HG02870 (cell line): ENCODE results near the gene TFF1.
"Not testable (repeated sequence)": the region's sequence is repeated elsewhere in the genome, so short reads cannot be mapped to it uniquely, and the experiment has no call there.

ENCODE experiments used
- ATAC-seq: cut with Tn5 transposase; IDR thresholded peaks from one replicate; pipeline ENCODE4 v1.9.1; 2021; ENCODE audit warnings: mild to moderate bottlenecking, moderate library complexity; ENCODE audit not compliant: unreplicated experiment

TFF1 gene

GRCh38 chr21:42366292-42367010, at the start of gene TFF1:
Gene TFF1, minus strand, starts transcription at chr21:42366535. Its CDS starts 40 bp downstream, at chr21:42366495.
- no peak for ATAC-seq

GRCh38 chr21:42414928-42415769, 48.8 kb upstream of the TFF1 start:
- ATAC-seq, result peak; percentile 86

DNA sequence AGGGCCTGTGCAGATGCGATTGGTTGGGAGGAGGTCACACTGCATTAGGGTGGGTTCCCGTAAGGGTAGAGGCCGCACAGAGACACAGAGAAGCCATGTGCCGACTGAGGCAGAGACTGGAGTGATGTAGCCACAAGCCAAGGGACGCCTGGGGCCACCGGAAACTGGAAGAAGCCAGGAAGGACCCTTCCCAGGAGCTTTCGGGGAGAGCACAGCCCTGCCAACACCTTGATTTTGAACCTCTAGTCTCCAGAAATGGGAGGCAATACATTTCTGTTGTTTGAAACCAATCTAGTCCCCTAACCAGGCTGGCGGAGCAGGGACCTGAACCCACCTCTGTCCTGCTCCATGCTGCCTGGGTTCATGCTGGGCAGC, 48.2 kb upstream of the TFF1 start:
- no peak for ATAC-seq

GRCh38 chr21:42414066-42414465, 47.7 kb upstream of the TFF1 start:
- ATAC-seq, result no peak

DNA sequence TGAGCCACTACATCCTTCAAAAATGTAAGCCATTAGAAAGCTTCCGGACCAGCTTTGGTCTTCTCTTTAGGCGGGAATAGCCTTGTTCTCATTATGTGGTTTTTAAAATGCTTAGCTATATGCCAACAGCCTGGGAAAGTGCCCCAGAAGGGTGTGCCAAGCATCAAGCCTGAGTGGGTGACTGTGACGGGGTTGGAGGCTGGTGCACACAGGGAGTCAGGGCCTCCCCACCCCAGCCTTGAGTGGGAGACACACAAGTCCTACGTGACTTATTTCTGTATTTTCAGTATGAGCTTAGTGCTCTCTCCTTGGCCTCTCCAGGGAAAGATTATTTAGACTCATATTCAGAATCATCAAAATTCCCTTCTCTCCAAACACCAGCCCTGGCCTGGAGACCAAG, 47.2 kb upstream of the TFF1 start:
- no peak for ATAC-seq

DNA sequence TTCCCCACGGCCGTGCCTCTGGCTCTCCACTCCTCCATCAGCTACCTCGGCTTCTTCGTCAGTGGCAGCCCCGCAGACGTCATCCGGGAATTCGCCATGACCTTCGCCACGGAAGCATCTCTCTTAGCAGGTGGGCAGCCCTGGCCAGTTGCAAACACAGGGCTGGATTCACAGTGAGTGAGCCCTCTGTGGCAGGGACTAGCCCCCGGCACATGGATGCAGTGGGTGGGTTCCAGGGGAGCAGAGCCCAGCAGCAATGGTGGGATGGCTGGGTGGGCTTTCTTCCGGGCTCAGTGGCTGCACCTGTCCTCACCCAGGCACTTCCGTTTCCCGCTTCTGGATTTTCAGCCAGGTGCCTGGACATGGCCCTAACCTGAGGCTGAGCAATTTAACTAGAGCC, 46.8 kb upstream of the TFF1 start:
- no peak for ATAC-seq

GRCh38 chr21:42412636-42412933, 46.2 kb upstream of the TFF1 start:
- ATAC-seq, result no peak

GRCh38 chr21:42411891-42412635, 45.7 kb upstream of the TFF1 start:
- no peak for ATAC-seq

GRCh38 chr21:42411197-42411869, 45.0 kb upstream of the TFF1 start:
- ATAC-seq, result no peak

- ATAC-seq, result no peak
Observed at GRCh38 chr21:42409366-42409765, 43.0 kb upstream of the TFF1 start.

DNA sequence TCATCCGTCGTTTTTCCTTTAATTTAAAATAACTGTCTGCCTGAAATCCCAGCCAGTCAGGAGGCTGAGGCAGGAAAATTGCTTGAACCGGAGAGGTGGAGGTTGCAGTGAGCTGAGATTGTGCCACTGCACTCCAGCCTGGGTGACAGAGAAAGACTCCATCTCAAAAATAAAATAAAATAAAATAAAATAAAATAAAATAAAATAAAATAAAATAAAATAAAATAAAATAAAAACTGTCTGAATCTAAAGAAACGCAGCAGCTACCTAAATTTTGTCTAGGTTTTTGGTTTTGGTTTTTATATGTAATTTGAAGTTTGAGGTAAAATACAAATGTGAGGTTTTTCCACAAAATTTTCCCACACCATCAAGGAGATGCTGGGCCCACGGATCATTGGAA, 42.4 kb upstream of the TFF1 start:
- not testable (repeated sequence) for ATAC-seq

- no peak for ATAC-seq
Observed at GRCh38 chr21:42407476-42407875, 41.1 kb upstream of the TFF1 start.

DNA sequence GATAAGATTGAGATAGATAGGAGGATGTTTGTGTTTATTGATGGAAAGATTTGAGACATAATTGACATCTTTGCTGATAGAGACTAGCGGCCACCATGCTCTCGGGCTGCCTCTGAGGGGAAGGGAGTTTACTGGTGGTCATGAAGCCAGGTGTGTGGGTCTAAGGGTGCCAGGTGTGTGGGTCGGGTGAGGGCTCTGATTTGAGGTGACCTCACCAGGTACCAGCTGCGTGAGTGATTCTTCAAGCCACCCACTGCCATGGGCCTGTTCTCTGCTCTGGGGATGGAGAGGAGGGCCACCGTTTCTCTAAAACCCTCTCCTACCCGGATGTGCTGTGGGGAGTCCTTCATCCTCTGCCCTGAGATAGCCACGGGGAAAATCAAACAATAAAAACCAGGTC, 40.5 kb upstream of the TFF1 start:
- ATAC-seq, result no peak

- ATAC-seq, result no peak
Observed at GRCh38 chr21:42406201-42406621, 39.9 kb upstream of the TFF1 start.

GRCh38 chr21:42405064-42406013, 39.0 kb upstream of the TFF1 start:
- no peak for ATAC-seq

DNA sequence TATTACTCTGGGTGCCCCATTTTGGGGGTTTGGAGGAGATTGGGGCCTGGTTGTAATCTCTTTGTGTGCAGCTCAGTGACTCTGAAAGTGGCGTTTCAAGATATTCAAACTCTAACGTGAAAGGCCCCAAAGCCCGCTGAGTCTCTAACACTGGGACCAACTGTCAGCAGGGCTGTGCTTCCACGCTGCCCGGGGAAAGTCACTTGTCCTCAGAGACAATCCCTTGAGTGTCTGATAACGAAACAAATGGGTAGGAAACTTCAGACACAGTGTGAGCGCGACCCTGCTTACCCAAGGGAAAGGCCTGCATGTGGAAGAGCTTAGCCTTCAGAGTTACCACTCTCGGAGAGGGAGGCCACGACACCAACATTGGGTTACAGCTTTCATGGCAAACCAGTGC, 38.2 kb upstream of the TFF1 start:
- no peak for ATAC-seq

GRCh38 chr21:42403611-42404231, 37.4 kb upstream of the TFF1 start, which contains the start of gene UBASH3A:
Gene UBASH3A, plus strand, starts transcription at chr21:42403902. Its CDS starts 44 bp downstream, at chr21:42403946.
- ATAC-seq, result no peak

- ATAC-seq, result no peak
Observed at GRCh38 chr21:42401820-42402251, 35.5 kb upstream of the TFF1 start.

DNA sequence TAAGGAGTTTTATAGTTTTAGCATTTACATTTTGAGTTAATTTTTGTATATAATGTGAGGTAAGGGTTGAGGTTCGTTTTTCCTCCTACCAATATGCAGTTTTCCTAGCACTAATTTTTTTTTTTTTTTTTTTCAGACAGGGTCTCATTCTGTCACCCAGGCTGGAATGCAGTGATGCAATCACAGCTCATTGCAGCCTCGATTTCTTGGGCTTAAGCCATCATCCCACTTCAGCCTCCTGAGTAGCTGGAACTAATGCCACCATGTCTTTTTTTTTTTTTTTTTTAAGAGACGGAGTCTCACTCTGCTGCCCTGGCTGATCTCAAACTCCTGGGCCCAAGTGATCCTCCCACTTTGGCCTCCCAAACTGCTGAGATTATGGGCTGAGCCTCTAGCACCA, 34.8 kb upstream of the TFF1 start:
- ATAC-seq, result no peak
